GM19240 (cell line): Measurements from ENCODE around the gene IPPK.
"Not testable (repeated sequence)": the region's sequence is repeated elsewhere in the genome, so short reads cannot be mapped to it uniquely, and the experiment has no call there.

Experiments used
- DNase-seq: peaks from one replicate; pipeline ENCODE4 v3.0.0; 2011; ENCODE audit warnings: low spot score; ENCODE audit not compliant: insufficient read length

Gene IPPK

GRCh38 chr9:92598382-92598781, 71.5 kb downstream of the IPPK start:
- no peak for DNase-seq

DNA sequence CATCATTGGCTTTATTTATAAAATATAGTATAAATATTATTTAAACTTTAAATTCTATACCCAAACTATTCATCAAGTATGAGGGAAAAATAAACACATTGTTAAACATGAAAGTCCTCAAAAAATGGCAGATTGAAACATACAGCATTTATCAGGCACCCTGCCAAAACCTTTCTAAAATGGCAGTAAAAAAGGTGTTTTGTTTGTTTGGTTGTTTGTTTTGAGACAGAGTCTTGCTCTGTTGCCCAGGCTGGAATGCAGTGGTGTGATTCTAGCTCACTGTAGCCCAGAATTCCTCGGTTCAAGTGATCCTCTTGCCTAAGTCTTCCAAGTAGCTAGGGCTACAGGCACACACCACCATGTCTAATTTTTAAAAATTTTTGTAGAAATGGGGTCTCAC, 74.0 kb downstream of the IPPK start:
- no peak for DNase-seq

DNA sequence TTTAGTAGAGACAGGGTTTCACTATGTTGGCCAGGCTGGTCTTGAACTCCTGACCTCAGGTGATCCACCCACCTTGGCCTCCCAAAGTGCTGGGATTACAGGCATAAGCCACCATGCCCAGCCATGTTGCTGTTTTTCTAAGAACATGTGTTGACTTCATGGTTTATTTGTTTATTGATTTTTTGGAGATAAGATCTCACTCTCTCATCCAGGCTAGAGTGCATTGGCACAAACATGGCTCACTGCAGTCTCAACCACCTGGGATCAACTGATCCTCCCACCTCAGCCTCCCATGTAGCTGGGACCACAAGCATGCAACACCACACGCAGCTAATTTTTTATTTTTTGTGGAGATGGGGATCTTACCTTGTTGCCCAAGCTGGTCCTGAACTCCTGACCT, 74.9 kb downstream of the IPPK start:
- DNase-seq = not testable (repeated sequence)

DNA sequence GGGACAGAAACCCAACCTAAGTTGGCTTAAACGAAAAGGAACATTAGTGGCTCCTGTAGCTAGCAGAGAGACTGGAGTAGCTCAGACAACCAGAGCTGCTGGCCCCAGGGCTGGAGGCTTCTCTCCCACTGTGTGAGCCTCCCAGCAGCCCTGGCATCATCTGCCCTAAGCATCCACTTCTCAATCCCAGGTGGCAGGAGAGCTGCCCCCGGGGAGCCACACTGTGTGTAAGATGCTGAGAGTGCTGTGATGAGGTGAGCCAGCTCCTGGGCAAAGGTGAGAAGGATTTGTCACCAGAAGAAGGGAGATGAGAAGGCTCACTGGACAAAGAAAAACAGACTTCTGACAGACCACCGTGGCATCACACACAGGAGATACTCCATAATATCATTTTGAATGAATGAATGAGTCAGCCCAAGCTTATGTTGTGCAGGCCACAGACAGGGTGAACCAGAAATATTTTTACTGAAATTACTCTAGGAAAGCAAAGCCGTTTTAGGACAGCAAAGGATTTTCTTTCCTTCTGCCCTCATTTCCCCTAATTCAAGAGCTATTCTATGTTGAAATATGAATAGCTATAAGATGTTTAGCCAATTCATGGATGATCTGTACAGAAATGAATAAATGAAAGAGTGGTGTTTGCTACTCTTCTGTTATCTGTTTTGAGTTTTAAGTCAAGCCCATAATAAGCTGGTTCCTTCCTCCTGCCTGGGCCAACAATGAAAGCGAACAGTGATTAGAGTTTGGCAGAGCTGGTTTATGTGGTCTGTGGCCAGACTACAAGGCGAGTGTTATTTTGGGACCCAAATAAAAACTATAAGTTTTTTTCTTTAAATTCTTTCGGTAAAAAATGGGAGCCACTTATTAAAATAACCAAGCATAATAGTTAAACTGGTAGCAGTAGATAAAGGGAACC, 76.7 kb downstream of the IPPK start:
- no peak for DNase-seq

DNA sequence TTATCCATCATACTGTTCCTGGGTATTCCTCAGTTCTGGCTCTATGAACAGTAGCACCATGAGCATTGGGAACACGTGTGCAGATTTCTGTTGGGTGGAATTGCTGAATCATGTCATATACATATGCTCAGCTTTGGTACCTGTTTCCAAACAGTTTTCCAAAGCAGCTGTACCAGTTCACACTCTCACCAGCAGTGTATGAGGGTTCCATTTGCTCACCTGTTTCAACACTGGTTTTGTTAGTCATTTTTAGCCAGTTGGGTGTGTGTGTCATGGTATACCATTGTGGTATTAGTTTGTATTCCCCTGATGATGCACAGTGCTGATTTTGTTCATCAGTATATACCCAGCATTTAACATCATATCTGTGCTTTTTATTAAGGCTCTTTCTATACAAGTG, 77.4 kb downstream of the IPPK start:
- no peak for DNase-seq

- DNase-seq = no peak
Measured at GRCh38 chr9:92590377-92590776, 79.6 kb downstream of the IPPK start.

DNA sequence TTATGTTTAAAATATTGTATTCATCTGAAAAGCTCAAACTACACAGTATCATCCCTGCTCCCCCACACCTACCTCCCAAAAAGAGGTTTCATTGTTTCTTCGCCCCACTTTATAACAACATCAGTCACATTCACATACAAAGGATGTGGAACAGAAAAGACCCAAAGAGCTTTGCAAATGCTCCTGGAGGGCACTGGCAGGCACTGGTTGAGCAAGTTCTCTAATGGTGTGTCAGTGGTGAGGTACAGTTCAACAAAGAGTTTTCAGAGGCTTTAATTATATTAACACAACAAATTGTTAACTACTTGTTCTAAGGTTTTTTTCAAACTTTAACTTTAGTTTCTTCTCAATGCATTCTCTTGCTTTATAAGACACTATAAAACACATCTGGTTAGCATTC, 80.0 kb downstream of the IPPK start:
- no peak for DNase-seq

- no peak for DNase-seq
Measured at GRCh38 chr9:92576175-92576574, 93.8 kb downstream of the IPPK start.

DNA sequence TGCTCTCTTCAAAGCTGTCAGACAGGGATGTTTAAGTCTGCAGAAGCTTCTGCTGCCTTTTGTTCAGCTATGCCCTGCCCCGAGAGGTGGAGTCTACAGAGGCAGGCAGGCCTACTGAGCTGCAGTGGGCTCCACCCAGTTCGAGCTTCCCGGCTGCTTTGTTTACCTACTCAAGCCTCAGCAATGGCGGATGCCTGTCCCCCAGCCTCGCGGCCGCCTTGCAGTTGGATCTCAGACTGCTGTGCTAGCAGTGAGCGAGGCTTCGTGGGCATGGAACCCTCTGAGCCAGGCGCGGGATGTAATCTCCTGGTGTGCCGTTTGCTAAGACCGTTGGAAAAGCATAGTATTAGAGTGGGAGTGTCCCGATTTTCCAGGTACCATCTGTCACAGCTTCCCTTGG, 96.3 kb downstream of the IPPK start:
- DNase-seq = not testable (repeated sequence)

- DNase-seq = not testable (repeated sequence)
Measured at GRCh38 chr9:92571871-92572270, 98.1 kb downstream of the IPPK start.

DNA sequence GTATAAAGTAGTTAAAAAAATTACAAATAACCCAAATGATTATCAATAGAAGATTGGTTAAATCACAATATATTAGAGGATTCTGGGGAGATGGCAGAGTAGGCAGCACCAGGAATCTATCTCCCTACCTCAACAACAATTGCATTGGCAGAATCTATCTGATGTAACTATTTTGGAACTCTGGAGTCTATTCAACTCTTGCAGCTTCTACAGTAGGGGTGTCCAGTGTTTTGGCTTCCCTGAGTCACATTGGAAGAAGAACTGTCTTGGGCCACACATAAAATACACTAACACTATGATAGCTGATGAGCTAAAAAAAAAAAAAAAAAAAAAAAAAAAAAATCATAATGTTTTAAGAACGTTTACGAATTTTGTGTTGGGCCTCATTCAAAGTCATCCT, 104.9 kb downstream of the IPPK start:
- DNase-seq = no peak

DNA sequence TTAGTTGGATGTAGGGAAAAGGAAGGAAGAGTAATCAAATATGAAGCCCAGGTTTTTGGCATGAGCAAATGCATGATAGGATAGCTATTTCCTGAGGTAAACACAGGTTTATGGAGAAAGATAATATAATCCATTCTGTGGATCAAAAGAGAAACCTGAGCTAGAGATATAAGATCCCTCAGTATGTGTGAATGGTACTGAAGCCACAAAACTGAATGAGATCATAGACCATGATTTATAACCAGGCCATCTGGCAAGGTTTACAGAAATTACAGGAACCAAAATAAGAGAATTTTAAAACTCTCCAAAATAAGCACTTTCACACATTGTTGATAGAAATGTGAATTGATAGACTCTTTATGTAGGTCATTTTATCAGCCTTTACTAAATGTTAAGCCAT, 105.4 kb downstream of the IPPK start:
- no peak for DNase-seq
